VCaP (cell line): ENCODE measurements around the gene INTS6.

Source experiments
- H3K27ac ChIP-seq: fragments of 450-650 bp; 2 replicates; pipeline ENCODE4 v1.5.1; 2017
- CTCF ChIP-seq: fragments of 450-650 bp; conservative IDR thresholded peaks from 2 replicates; pipeline ENCODE4 v1.5.1; 2017; ENCODE audit warnings: mild to moderate bottlenecking, moderate library complexity

INTS6 gene

GRCh38 chr13:51397262-51397941, 55.4 kb downstream of the INTS6 start:
- TF ChIP-seq CTCF: no peak

GRCh38 chr13:51396352-51396751, 56.5 kb downstream of the INTS6 start:
- no peak for TF ChIP-seq CTCF

More at GRCh38 chr13:51397262-51397941, 55.4 kb downstream of the INTS6 start:
- H3K27ac ChIP-seq: peak overlapping the region; percentile 43; the same call in 1 of the 2 replicates

GRCh38 chr13:51394724-51395123, 58.1 kb downstream of the INTS6 start:
- TF ChIP-seq CTCF: no peak
- H3K27ac ChIP-seq: no peak overlapping the region

More at GRCh38 chr13:51396352-51396751, 56.5 kb downstream of the INTS6 start:
- peak overlapping the region; percentile 43; the same call in 1 of the 2 replicates for H3K27ac ChIP-seq

GRCh38 chr13:51385114-51385513, 67.7 kb downstream of the INTS6 start:
- no peak overlapping the region for H3K27ac ChIP-seq
- no peak for TF ChIP-seq CTCF

GRCh38 chr13:51380269-51380668, 72.6 kb downstream of the INTS6 start:
- no peak for TF ChIP-seq CTCF
- H3K27ac ChIP-seq: peak overlapping the region; percentile 31; the same call in 1 of the 2 replicates

- no peak overlapping the region for H3K27ac ChIP-seq
- TF ChIP-seq CTCF: no peak
These were observed 79.4 kb downstream of the INTS6 start for GRCh38 chr13:51373451-51373850.

- no peak for TF ChIP-seq CTCF
- no peak overlapping the region for H3K27ac ChIP-seq
These were observed 81.0 kb downstream of the INTS6 start for GRCh38 chr13:51371768-51372399.
